Measurements from ENCODE around the gene RNF150.

DNA sequence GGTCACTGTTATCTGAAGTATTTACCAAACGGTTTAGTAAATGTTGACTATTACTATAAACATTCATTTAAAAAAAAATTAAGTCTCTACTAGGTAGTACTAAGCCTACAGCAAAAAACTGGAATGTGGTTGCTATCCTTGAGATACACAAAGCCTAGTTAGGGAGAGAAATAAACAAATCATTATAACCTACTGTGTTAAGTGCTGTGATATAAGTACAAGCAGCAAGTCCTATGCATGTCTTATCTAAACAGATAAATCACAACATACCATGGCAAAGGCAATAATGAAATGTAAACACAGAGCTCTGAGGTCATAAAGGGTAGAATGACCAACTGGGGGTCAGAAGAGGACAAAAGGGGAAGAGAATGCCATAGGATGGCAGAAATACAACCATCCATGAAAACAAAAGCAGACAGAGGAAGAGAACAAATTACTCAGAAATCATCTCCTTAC is 92.2 kb downstream of the RNF150 start:
- TF ChIP-seq, protein P1, sequence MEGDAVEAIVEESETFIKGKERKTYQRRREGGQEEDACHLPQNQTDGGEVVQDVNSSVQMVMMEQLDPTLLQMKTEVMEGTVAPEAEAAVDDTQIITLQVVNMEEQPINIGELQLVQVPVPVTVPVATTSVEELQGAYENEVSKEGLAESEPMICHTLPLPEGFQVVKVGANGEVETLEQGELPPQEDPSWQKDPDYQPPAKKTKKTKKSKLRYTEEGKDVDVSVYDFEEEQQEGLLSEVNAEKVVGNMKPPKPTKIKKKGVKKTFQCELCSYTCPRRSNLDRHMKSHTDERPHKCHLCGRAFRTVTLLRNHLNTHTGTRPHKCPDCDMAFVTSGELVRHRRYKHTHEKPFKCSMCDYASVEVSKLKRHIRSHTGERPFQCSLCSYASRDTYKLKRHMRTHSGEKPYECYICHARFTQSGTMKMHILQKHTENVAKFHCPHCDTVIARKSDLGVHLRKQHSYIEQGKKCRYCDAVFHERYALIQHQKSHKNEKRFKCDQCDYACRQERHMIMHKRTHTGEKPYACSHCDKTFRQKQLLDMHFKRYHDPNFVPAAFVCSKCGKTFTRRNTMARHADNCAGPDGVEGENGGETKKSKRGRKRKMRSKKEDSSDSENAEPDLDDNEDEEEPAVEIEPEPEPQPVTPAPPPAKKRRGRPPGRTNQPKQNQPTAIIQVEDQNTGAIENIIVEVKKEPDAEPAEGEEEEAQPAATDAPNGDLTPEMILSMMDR (IDR thresholded peaks at IDR 0.05 in 4 of 5, conservative IDR thresholded peaks at IDR 0.05 in 1 of 5), result no peak
- no peak for TF ChIP-seq POLR2A (IDR thresholded peaks at IDR 0.05)
